MCF 10A (cell line): Measurements from ENCODE around the gene EXOC5. TPM values are rescaled to one million over a fixed set of nuclear protein-coding genes. Genes with fewer than 3 reads are reported as not detected.
A peak's percentile ranks its signal among the peaks of the same experiment; 100 is the strongest.

Source experiments
- BruUV-seq: library from RNA; stranded (reverse); fragments of 400-500 nt; replicated peaks from 2 replicates; lab custom pipeline; 2021; lab: Mats Ljungman, UMichigan
- CTCF ChIA-PET: fragments of 300-600 bp; sonication (Branson Sonifier 250); formaldehyde crosslinking; extraction: SDS; loops from one replicate; lab custom pipeline; 2021; ENCODE audit warnings: antibody characterized with exemption, inconsistent platforms; lab: Yijun Ruan, JAX
- POLR2A ChIA-PET: fragments of 300-600, 350-650 bp; sonication (Branson Sonifier 250); formaldehyde crosslinking; extraction: SDS; loops from one replicate; lab custom pipeline; 2020; ENCODE audit warnings: antibody characterized with exemption, inconsistent platforms; lab: Yijun Ruan, JAX
- DNase-seq: peaks from one replicate; pipeline ENCODE4 v3.0.0-alpha.2; 2018; ENCODE audit not compliant: unreplicated experiment
- H3K27ac Mint-ChIP-seq: one replicate; pipeline ENCODE4 v1.8.0; 2022; ENCODE audit warnings: mild to moderate bottlenecking, low read depth, mixed read lengths; ENCODE audit not compliant: unreplicated experiment
- H3K27me3 Mint-ChIP-seq: one replicate; pipeline ENCODE4 v1.8.0; 2022; ENCODE audit warnings: mixed read lengths; ENCODE audit not compliant: insufficient read depth, unreplicated experiment
- H3K36me3 Mint-ChIP-seq: one replicate; pipeline ENCODE4 v1.8.0; 2022; ENCODE audit warnings: mild to moderate bottlenecking, moderate library complexity, mixed read lengths; ENCODE audit not compliant: insufficient read depth, unreplicated experiment
- H3K4me1 Mint-ChIP-seq: one replicate; pipeline ENCODE4 v1.8.0; 2022; ENCODE audit warnings: mixed read lengths; ENCODE audit not compliant: insufficient read depth, unreplicated experiment
- H3K4me3 Mint-ChIP-seq: one replicate; pipeline ENCODE4 v1.8.0; 2022; ENCODE audit warnings: mild to moderate bottlenecking, moderate library complexity, mixed read lengths; ENCODE audit not compliant: unreplicated experiment
- H3K9me3 Mint-ChIP-seq: one replicate; pipeline ENCODE4 v1.8.0; 2022; ENCODE audit warnings: mixed read lengths; ENCODE audit not compliant: unreplicated experiment
- intact Hi-C: fragments of 100-400 bp; cut with micrococcal nuclease; formaldehyde crosslinking; loops from 2 replicates; pipeline ENCODE4 v1.14.1; 2022
- total RNA-seq: library from RNA; stranded (reverse); gene quantifications from 2 replicates; pipeline ENCODE4 v1.2.3, GENCODE V29; 2022
- TF ChIP-seq, protein P1 (sequence below): fragments of 200-600 bp; IDR thresholded peaks from one replicate; pipeline ENCODE4 v1.8.0; 2022; ENCODE audit warnings: antibody characterized with exemption, mild to moderate bottlenecking; ENCODE audit not compliant: unreplicated experiment

Gene EXOC5
- total RNA-seq, 1 experiment from 2014 or later: 61.5 TPM

DNA sequence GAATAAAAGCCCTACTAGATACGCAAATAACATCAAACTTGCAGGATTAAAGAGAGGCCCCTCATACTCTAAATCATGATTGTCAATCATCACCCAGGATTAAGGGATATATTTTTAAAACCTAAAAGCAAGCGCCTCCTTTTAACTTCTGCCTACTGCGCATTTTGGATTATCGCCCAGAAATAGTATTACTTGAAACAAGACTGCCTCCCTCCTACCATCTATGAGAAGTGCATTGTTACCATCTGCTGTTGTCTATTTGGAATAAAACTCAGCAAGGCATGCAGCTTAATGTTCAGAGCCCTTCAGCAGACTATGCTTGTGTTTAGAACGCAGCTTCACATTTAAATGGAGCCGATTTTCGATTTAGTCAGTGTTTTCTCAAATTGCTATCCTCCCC lies 79.6 kb downstream of the EXOC5 start:
- no peak for DNase-seq
- Mint-ChIP-seq H3K27me3 (peaks cover 75% of the 10 kb centered on the region), H3K9me3 (no peaks in the 10 kb centered on the region), H3K4me1 (no peaks in the 10 kb centered on the region), H3K27ac (no peak overlapping the region), H3K36me3 (no peaks in the 10 kb centered on the region), H3K4me3 (no peak overlapping the region)
- ChIA-PET POLR2A (interaction anchor here (0.6 kb wide), 1 partner anchor 71 kb away, joined by 3 read pairs; no protein-coding TSS in a partner anchor), CTCF (interaction anchor here (0.8 to 1.2 kb wide), 4 partner anchors 43 to 700 kb away, joined by 3 to 4 read pairs (median 4); no protein-coding TSS in a partner anchor)
- TF ChIP-seq, protein P1, sequence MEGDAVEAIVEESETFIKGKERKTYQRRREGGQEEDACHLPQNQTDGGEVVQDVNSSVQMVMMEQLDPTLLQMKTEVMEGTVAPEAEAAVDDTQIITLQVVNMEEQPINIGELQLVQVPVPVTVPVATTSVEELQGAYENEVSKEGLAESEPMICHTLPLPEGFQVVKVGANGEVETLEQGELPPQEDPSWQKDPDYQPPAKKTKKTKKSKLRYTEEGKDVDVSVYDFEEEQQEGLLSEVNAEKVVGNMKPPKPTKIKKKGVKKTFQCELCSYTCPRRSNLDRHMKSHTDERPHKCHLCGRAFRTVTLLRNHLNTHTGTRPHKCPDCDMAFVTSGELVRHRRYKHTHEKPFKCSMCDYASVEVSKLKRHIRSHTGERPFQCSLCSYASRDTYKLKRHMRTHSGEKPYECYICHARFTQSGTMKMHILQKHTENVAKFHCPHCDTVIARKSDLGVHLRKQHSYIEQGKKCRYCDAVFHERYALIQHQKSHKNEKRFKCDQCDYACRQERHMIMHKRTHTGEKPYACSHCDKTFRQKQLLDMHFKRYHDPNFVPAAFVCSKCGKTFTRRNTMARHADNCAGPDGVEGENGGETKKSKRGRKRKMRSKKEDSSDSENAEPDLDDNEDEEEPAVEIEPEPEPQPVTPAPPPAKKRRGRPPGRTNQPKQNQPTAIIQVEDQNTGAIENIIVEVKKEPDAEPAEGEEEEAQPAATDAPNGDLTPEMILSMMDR: no peak
- BruUV-seq: no TSS peak
- intact Hi-C loops: loop anchor here (10.0 kb wide), 1 partner anchor 126 kb away; no protein-coding TSS in a partner anchor

DNA sequence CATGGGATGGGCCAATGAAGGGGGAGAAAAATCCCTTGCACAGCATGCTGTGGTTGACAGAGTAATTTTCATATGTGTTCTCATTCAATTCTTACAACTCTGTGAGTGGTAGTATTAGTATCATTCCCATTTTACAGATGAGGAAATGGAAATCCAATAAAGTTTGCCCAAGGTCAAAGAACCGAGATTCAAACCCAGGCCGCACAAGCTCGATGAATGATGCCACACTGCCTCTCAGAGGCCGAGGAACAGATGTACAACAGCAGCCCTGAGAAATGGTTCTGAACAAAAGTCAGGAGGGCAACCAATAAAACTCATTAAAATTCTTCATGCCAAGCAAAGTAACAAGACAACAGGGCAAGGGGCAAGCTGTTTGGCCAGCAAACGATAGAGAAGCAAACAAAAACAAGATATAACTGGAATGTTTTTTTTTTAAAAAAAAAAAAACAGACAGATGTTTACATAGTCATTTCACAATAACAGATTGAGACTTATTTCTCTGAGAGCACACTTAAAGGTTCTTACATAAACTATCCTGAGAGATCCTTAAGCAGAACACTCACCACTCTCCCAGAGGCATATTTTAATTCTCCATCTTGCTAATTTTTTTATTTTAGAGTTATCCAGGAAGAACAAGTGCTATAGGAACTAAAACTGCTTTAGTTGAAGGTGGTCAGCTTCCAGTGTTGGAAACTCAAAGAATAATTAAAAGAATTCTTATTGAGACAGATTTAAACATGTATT lies 85.8 kb downstream of the EXOC5 start:
- H3K9me3 Mint-ChIP-seq: no peaks in the 10 kb centered on the region
- H3K27me3 Mint-ChIP-seq: peaks cover 66% of the 10 kb centered on the region
- ChIA-PET CTCF (interaction anchor here (0.7 to 3.9 kb wide), 9 partner anchors 11 to 693 kb away, joined by 3 to 23 read pairs (median 6); no protein-coding TSS in a partner anchor), POLR2A (interaction anchor here (1.3 kb wide), 1 partner anchor 527 kb away, joined by 5 read pairs; no protein-coding TSS in a partner anchor)
- TF ChIP-seq, protein P1: peak; percentile 44
- H3K4me1 Mint-ChIP-seq: no peaks in the 10 kb centered on the region
- H3K36me3 Mint-ChIP-seq: no peaks in the 10 kb centered on the region
- BruUV-seq: no TSS peak
- H3K4me3 Mint-ChIP-seq: no peak overlapping the region
- DNase-seq: peak; percentile 45
- intact Hi-C loops: loop anchor here (2.0 to 10.0 kb wide), 4 partner anchors 132 to 692 kb away; no protein-coding TSS in a partner anchor
- no peak overlapping the region for H3K27ac Mint-ChIP-seq

DNA sequence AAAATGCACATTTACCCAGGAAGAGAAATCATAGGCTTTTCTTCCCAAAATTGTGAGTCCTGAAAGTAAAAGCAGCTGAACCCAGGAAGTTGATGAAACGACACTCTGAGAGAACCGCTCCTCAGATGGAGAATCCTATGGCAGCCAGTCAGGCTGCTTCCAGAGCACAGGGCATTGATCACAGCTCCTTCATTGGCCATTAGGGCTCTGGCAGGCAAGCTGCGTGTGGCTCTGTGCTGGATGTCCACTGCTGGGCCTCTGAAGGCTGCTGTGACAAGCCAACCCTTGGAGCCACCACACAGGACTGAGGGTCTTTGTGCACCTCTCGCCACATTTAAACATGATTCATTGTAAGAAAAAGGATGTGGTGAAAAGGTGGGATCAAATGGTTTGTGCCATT lies 89.4 kb downstream of the EXOC5 start:
- BruUV-seq: no TSS peak
- no peaks in the 10 kb centered on the region for H3K36me3 Mint-ChIP-seq
- H3K4me3 Mint-ChIP-seq: no peak overlapping the region
- ChIA-PET CTCF (interaction anchor here (0.8 kb wide), 1 partner anchor 553 kb away, joined by 3 read pairs; no protein-coding TSS in a partner anchor), POLR2A (interaction anchor here (1.0 kb wide), 1 partner anchor 9 kb away, joined by 3 read pairs; no protein-coding TSS in a partner anchor)
- intact Hi-C loops: no loop called here
- no peaks in the 10 kb centered on the region for H3K9me3 Mint-ChIP-seq
- DNase-seq: no peak
- H3K27ac Mint-ChIP-seq: no peak overlapping the region
- peaks cover 55% of the 10 kb centered on the region for H3K27me3 Mint-ChIP-seq
- H3K4me1 Mint-ChIP-seq: no peaks in the 10 kb centered on the region
- TF ChIP-seq, protein P1: no peak

DNA sequence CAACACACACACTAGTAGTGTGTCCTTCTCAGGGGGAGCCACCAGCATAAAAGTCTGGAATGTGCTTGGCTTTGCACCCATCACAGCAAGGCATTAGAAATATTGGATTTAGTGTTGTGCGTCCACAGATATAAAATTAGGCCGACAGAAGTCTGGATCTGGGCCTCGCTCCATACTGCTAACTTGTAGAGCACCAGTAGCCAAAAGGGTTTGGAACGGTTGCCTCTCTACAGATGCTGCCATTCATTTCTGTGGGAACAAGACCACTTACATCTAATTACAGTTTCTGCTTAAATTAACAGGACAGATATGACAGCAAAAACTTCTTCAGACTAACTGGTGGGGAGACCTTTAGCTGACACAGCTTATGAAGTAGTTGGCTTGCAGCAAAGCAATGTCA lies 94.2 kb downstream of the EXOC5 start:
- ChIA-PET POLR2A (no interaction called here), CTCF (no interaction called here)
- TF ChIP-seq, protein P1: no peak
- no TSS peak for BruUV-seq
- Mint-ChIP-seq H3K27me3 (peaks cover 21% of the 10 kb centered on the region), H3K9me3 (no peaks in the 10 kb centered on the region), H3K36me3 (no peaks in the 10 kb centered on the region), H3K4me3 (no peak overlapping the region), H3K4me1 (no peaks in the 10 kb centered on the region), H3K27ac (no peak overlapping the region)
- intact Hi-C loops: no loop called here
- no peak for DNase-seq
